GM10266 (cell line): ENCODE results near the gene KIR3DL2.
"Not testable (repeated sequence)": the region's sequence is repeated elsewhere in the genome, so short reads cannot be mapped to it uniquely, and the experiment has no call there.

Source experiments
- DNase-seq: peaks from one replicate; pipeline ENCODE4 v3.0.0; 2012; ENCODE audit errors: extremely low spot score
- TF ChIP-seq, protein P1 (sequence below): IDR thresholded peaks from 2 replicates; pipeline ENCODE4 v1.5.1; 2012; ENCODE audit warnings: mild to moderate bottlenecking, low read depth; ENCODE audit not compliant: control insufficient read depth, insufficient read depth; ENCODE audit errors: missing control alignments

KIR3DL2 gene

GRCh38 chr19:54850061-54850640, at the start of gene KIR3DL2:
TSS of gene KIR3DL2 (plus strand) at chr19:54850443. CDS start at chr19:54850476, 33 bp downstream.
- DNase-seq = not testable (repeated sequence)

DNA sequence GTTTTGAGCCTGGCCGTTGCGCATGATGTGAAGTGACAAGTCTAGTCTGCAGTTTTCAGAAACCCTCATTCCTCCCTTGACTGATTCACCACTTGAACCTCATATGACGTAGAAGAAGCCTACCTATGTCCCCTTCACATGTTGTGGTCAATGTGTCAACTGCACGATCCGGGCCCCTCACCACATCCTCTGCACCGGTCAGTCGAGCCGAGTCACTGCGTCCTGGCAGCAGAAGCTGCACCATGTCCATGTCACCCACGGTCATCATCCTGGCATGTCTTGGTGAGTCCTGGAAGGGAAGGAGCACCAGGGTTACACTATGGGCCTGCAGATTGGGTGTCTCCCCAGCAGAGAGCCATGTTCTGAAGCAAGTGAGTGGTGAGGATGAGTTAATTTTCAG, 46.8 kb upstream of the KIR3DL2 start, which contains the start of gene KIR2DL4:
Gene KIR2DL4 (plus strand): TSS at position 201 of the 400 bp plus-strand sequence. CDS start 42 bp downstream, at position 243.
- TF ChIP-seq, protein P1, sequence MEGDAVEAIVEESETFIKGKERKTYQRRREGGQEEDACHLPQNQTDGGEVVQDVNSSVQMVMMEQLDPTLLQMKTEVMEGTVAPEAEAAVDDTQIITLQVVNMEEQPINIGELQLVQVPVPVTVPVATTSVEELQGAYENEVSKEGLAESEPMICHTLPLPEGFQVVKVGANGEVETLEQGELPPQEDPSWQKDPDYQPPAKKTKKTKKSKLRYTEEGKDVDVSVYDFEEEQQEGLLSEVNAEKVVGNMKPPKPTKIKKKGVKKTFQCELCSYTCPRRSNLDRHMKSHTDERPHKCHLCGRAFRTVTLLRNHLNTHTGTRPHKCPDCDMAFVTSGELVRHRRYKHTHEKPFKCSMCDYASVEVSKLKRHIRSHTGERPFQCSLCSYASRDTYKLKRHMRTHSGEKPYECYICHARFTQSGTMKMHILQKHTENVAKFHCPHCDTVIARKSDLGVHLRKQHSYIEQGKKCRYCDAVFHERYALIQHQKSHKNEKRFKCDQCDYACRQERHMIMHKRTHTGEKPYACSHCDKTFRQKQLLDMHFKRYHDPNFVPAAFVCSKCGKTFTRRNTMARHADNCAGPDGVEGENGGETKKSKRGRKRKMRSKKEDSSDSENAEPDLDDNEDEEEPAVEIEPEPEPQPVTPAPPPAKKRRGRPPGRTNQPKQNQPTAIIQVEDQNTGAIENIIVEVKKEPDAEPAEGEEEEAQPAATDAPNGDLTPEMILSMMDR = no peak
- DNase-seq = no peak

- TF ChIP-seq, protein P1 = no peak
- no peak for DNase-seq
These were observed 46.1 kb upstream of the KIR3DL2 start for GRCh38 chr19:54804101-54804500.

DNA sequence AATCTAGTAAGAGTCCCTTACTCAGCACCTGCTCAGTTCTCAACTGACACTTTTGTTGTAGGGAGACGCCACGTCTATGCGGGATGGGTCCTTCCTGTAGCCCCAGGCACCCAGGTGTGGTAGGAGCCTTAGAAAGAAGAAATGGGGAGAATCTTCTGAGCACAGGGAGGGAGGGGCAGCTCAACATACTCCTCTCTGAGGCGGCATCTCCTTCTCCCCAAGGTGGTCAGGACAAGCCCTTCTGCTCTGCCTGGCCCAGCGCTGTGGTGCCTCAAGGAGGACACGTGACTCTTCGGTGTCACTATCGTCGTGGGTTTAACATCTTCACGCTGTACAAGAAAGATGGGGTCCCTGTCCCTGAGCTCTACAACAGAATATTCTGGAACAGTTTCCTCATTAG, 45.7 kb upstream of the KIR3DL2 start:
- DNase-seq = no peak

DNA sequence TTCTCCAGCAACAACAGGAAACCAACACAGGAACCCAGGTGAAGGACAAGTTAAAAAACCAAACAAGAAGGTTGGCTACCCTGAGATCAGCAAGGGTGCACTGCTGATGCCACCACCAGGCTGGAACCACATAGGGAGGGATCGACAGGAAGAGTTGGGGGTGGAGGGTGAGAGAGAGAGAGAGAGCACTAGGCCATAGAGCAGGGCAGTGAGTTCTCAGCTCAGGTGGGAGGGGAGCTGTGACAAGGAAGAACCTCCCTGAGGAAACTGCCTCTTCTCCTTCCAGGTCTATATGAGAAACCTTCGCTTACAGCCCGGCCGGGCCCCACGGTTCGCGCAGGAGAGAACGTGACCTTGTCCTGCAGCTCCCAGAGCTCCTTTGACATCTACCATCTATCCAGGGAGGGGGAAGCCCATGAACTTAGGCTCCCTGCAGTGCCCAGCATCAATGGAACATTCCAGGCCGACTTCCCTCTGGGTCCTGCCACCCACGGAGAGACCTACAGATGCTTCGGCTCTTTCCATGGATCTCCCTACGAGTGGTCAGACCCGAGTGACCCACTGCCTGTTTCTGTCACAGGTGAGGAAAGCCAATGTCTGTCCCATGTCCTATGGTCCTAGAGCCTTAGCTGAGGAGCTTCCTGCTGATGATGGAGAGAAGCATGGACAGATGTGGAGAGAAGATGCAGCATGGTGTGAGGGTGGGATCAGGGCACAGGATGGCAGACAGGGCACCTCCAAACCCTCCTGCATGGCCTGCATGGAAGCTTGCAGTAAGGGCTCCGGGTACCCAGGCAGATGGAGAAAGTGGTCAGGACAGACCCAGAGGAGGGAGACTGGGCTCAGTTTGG, 44.4 kb upstream of the KIR3DL2 start:
- DNase-seq = no peak
- TF ChIP-seq, protein P1 = no peak

More for the DNA sequence above, 45.7 kb upstream of the KIR3DL2 start:
- TF ChIP-seq, protein P1 = no peak

DNA sequence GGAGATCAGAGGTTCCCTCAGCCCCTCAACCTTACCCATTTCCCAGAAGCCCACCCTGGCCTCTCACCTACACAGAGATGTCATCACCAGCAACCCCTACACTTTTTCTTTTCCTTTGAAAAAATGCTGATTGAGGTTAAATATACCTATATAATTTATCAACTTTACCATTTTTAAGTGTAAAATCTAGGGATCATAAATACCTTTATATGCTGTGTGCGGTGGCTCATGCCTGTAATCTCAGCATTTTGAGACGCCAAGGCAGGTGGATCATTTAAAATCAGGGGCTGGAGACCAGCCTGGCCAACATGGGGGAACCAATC, 43.8 kb upstream of the KIR3DL2 start:
- TF ChIP-seq, protein P1 = no peak
- no peak for DNase-seq

GRCh38 chr19:54814571-54814970, 35.7 kb upstream of the KIR3DL2 start:
- DNase-seq = not testable (repeated sequence)

DNA sequence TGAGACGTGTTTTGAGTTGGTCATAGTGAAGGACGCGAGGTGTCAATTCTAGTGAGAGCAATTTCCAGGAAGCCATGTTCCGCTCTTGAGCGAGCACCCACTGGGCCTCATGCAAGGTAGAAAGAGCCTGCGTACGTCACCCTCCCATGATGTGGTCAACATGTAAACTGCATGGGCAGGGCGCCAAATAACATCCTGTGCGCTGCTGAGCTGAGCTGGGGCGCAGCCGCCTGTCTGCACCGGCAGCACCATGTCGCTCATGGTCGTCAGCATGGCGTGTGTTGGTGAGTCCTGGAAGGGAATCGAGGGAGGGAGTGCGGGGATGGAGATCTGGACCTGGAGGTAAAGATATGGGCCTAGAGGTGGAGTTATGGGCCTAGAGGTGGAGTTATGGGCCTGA, 34.0 kb upstream of the KIR3DL2 start, which contains the start of gene KIR3DL1:
Gene KIR3DL1 (plus strand): TSS at position 218 of the 400 bp plus-strand sequence.
- not testable (repeated sequence) for DNase-seq
